Lower lobe of right lung (tissue), 2 donors: ENCODE data around the gene DDIT3. TPM values are rescaled to one million over a fixed set of nuclear protein-coding genes. Genes with fewer than 3 reads are reported as not detected.
"Not testable (repeated sequence)": the region's sequence is repeated elsewhere in the genome, so short reads cannot be mapped to it uniquely, and the experiment has no call there.

Experiments used
- ATAC-seq, 2 donors: fragments of 200-7000 bp; cut with Tn5 transposase; one replicate each; pipeline ENCODE4 v1.9.1; 2020 to 2022; ENCODE audit warnings: mild to moderate bottlenecking in 2 of 2, moderate library complexity in 2 of 2
- DNase-seq: peaks from one replicate; pipeline ENCODE4 v3.0.0-alpha.2; 2020
- H3K27ac ChIP-seq: fragments of 200-600 bp; one replicate; pipeline ENCODE4 v1.8.0; 2022
- H3K27me3 ChIP-seq: fragments of 200-600 bp; one replicate; pipeline ENCODE4 v1.8.0; 2022; ENCODE audit warnings: low read depth
- H3K36me3 ChIP-seq: fragments of 200-600 bp; one replicate; pipeline ENCODE4 v1.8.0; 2022; ENCODE audit warnings: mild to moderate bottlenecking
- H3K4me1 ChIP-seq: fragments of 200-600 bp; one replicate; pipeline ENCODE4 v1.8.0; 2022
- H3K4me3 ChIP-seq: fragments of 200-600 bp; one replicate; pipeline ENCODE4 v1.8.0; 2022; ENCODE audit warnings: mild to moderate bottlenecking
- H3K9me3 ChIP-seq: fragments of 200-600 bp; one replicate; pipeline ENCODE4 v1.8.0; 2022
- intact Hi-C: fragments of 100-400 bp; cut with DNase I; formaldehyde crosslinking; loops from one replicate; pipeline ENCODE4 v1.11.0; 2022
- total RNA-seq: library from RNA; stranded (reverse); fragmentation: NEBNext Ultra II Directional; extraction: Animal tissue kit (Norgen Biotek cat#: 25700); gene quantifications from one replicate; pipeline ENCODE4 v1.2.1, GENCODE V29; 2021
- TF ChIP-seq, protein P1 (sequence below): fragments of 200-600 bp; IDR thresholded peaks from one replicate; pipeline ENCODE4 v1.8.0; 2022; ENCODE audit warnings: antibody characterized with exemption, mild to moderate bottlenecking
- donor health status: DM: no; HTN: yes; CAD: no; lungs with severe emphysema.

Gene DDIT3
- total RNA-seq, 1 donor from 2014 or later, result 26.1 TPM

GRCh38 chr12:57515934-57516541, 4.3 kb downstream of the DDIT3 start:
- no peak for DNase-seq
- no peak for ATAC-seq
- TF ChIP-seq, protein P1, sequence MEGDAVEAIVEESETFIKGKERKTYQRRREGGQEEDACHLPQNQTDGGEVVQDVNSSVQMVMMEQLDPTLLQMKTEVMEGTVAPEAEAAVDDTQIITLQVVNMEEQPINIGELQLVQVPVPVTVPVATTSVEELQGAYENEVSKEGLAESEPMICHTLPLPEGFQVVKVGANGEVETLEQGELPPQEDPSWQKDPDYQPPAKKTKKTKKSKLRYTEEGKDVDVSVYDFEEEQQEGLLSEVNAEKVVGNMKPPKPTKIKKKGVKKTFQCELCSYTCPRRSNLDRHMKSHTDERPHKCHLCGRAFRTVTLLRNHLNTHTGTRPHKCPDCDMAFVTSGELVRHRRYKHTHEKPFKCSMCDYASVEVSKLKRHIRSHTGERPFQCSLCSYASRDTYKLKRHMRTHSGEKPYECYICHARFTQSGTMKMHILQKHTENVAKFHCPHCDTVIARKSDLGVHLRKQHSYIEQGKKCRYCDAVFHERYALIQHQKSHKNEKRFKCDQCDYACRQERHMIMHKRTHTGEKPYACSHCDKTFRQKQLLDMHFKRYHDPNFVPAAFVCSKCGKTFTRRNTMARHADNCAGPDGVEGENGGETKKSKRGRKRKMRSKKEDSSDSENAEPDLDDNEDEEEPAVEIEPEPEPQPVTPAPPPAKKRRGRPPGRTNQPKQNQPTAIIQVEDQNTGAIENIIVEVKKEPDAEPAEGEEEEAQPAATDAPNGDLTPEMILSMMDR, result no peak
- H3K4me1 ChIP-seq, result peaks cover 30% of the 10 kb centered on the region
- H3K9me3 ChIP-seq, result no peaks in the 10 kb centered on the region
- no peak overlapping the region for H3K27ac ChIP-seq
- H3K4me3 ChIP-seq, result no peak overlapping the region
- H3K36me3 ChIP-seq, result peaks cover 70% of the 10 kb centered on the region
- intact Hi-C loops, result no loop called here
- H3K27me3 ChIP-seq, result no peaks in the 10 kb centered on the region

- Histone ChIP-seq H3K4me1 (peaks cover 28% of the 10 kb centered on the region), H3K27ac (no peak overlapping the region), H3K27me3 (no peaks in the 10 kb centered on the region), H3K9me3 (no peaks in the 10 kb centered on the region), H3K36me3 (peaks cover 75% of the 10 kb centered on the region), H3K4me3 (no peak overlapping the region)
- DNase-seq (no peak), ATAC-seq (no peak)
- intact Hi-C loops, result no loop called here
- TF ChIP-seq, protein P1, result no peak
Measured at GRCh38 chr12:57515408-57515933, 4.8 kb downstream of the DDIT3 start.

DNA sequence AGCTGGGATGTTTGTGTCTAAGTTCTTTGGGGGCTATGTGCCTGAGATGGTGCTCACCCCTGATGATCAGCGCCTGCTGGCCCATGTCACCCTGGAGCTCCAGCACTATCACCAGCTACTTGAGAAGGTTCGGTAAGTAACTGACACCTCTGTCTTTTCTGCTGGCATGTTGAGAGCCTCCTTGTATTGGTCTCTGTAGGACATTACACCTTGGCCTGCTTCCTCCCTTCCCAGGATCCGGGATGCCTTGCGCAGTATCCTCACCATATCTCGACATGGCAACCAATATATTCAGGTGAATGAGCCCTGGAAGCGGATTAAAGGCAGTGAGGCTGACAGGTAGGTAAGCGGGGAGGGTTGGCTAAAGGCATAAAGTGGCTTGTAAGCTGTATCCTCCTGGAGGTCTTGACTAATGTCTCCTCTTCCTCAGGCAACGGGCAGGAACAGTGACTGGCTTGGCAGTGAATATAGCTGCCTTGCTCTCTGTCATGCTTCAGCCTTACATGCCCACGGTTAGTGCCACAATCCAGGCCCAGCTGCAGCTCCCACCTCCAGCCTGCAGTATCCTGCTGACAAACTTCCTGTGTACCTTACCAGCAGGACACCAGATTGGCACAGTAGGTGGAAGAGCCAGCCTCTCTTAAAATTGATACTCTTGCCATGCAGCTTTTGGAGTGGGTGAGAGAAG, 5.5 kb downstream of the DDIT3 start:
- peaks cover 81% of the 10 kb centered on the region for H3K36me3 ChIP-seq
- H3K4me3 ChIP-seq, result no peak overlapping the region
- DNase-seq, result no peak
- intact Hi-C loops, result no loop called here
- ATAC-seq, result no peak
- TF ChIP-seq, protein P1, result no peak
- H3K27me3 ChIP-seq, result no peaks in the 10 kb centered on the region
- no peaks in the 10 kb centered on the region for H3K9me3 ChIP-seq
- H3K4me1 ChIP-seq, result peaks cover 28% of the 10 kb centered on the region
- H3K27ac ChIP-seq, result no peak overlapping the region

GRCh38 chr12:57514246-57514645, 6.1 kb downstream of the DDIT3 start:
- ATAC-seq, H3K9me3 ChIP-seq, DNase-seq, intact Hi-C loops, H3K27me3 ChIP-seq, H3K27ac ChIP-seq, H3K4me3 ChIP-seq: not testable (repeated sequence)
- Histone ChIP-seq H3K4me1 (peaks cover 25% of the 10 kb centered on the region), H3K36me3 (peaks cover 88% of the 10 kb centered on the region)

GRCh38 chr12:57513677-57514076, 6.6 kb downstream of the DDIT3 start:
- Histone ChIP-seq H3K36me3 (peaks cover 93% of the 10 kb centered on the region), H3K4me1 (peaks cover 19% of the 10 kb centered on the region)
- DNase-seq, H3K27ac ChIP-seq, intact Hi-C loops, H3K27me3 ChIP-seq, H3K9me3 ChIP-seq, H3K4me3 ChIP-seq, ATAC-seq: not testable (repeated sequence)

GRCh38 chr12:57513266-57513665, 7.0 kb downstream of the DDIT3 start:
- Histone ChIP-seq H3K27ac (no peak overlapping the region), H3K4me3 (no peak overlapping the region), H3K4me1 (peaks cover 15% of the 10 kb centered on the region), H3K27me3 (no peaks in the 10 kb centered on the region), H3K9me3 (no peaks in the 10 kb centered on the region), H3K36me3 (peaks cover 95% of the 10 kb centered on the region)
- ATAC-seq (no peak), DNase-seq (no peak)
- TF ChIP-seq, protein P1, result no peak
- intact Hi-C loops, result no loop called here
